PC-9 (cell line): ENCODE measurements around the gene FAM114A1. TPM values are rescaled to one million over a fixed set of nuclear protein-coding genes. Genes with fewer than 3 reads are reported as not detected.
A peak's percentile ranks its signal among the peaks of the same experiment; 100 is the strongest.

ENCODE experiments used
- BruUV-seq: library from RNA; stranded (reverse); fragments of 400-500 nt; replicated peaks from 2 replicates; lab custom pipeline; 2021; lab: Mats Ljungman, UMichigan
- CTCF ChIA-PET: fragments of 300-600 bp; sonication (Branson Sonifier 250); formaldehyde crosslinking; loops from one replicate; lab custom pipeline; 2022; ENCODE audit warnings: antibody characterized with exemption; lab: Charles Lee
- POLR2A ChIA-PET: fragments of 300-600 bp; sonication (Branson Sonifier 250); formaldehyde crosslinking; loops from one replicate; lab custom pipeline; 2022; ENCODE audit warnings: antibody characterized with exemption; ENCODE audit not compliant: unreplicated experiment; lab: Charles Lee
- DNase-seq, 2 experiments: peaks; one replicate each; pipeline versions ENCODE4 v3.0.0 to v3.0.0-alpha.2; 2015 to 2022; ENCODE audit warnings: mixed read lengths in 1 of 2
- H2AFZ ChIP-seq: fragments of 200-600 bp; sonication (generic); 2 replicates; pipeline ENCODE4 v1.8.1; 2017; ENCODE audit warnings: antibody characterized with exemption
- H3F3A ChIP-seq: fragments of 200-600 bp; sonication (generic); 2 replicates; pipeline ENCODE4 v1.8.1; 2017; ENCODE audit warnings: antibody characterized with exemption, mild to moderate bottlenecking, low read depth; ENCODE audit not compliant: insufficient read depth
- H3K27ac ChIP-seq: fragments of 200-600 bp; sonication (generic); 2 replicates; pipeline ENCODE4 v1.6.1; 2016; ENCODE audit warnings: mixed run types
- H3K27me3 ChIP-seq: fragments of 200-600 bp; sonication (generic); 2 replicates; pipeline ENCODE4 v1.6.1; 2016; ENCODE audit warnings: low read depth, mixed run types; ENCODE audit not compliant: insufficient read depth
- H3K36me3 ChIP-seq: fragments of 200-600 bp; sonication (generic); 2 replicates; pipeline ENCODE4 v1.6.1; 2016; ENCODE audit warnings: low read depth, mixed run types
- H3K4me1 ChIP-seq: fragments of 200-600 bp; sonication (generic); replicated peaks from 2 replicates; pipeline ENCODE4 v1.6.1; 2016; ENCODE audit warnings: mixed run types; ENCODE audit not compliant: insufficient read depth
- H3K4me2 ChIP-seq: fragments of 200-600 bp; sonication (generic); 2 replicates; pipeline ENCODE4 v1.6.1; 2017; ENCODE audit warnings: mixed run types
- H3K4me3 ChIP-seq: fragments of 200-600 bp; sonication (generic); 2 replicates; pipeline ENCODE4 v1.6.1; 2016; ENCODE audit warnings: mixed run types
- H3K79me2 ChIP-seq: fragments of 200-600 bp; sonication (generic); 2 replicates; pipeline ENCODE4 v1.6.1; 2017; ENCODE audit warnings: low read depth, mixed run types
- H3K9me2 ChIP-seq: fragments of 200-600 bp; sonication (generic); 2 replicates; pipeline ENCODE4 v1.8.1; 2017; ENCODE audit warnings: mild to moderate bottlenecking; ENCODE audit not compliant: insufficient read depth
- H3K9me3 ChIP-seq: fragments of 200-600 bp; sonication (generic); 2 replicates; pipeline ENCODE4 v1.8.1; 2016; ENCODE audit warnings: low read depth; ENCODE audit not compliant: insufficient read depth
- H4K20me1 ChIP-seq: fragments of 200-600 bp; sonication (generic); 2 replicates; pipeline ENCODE4 v1.8.1; 2017; ENCODE audit not compliant: insufficient read depth
- CTCF ChIP-seq: fragments of 200-600 bp; sonication (generic); conservative IDR thresholded peaks from 2 replicates; pipeline ENCODE4 v1.6.1; 2017; ENCODE audit warnings: mixed run types, antibody characterized with exemption, mild to moderate bottlenecking, moderate library complexity
- EZH2 ChIP-seq: fragments of 200-600 bp; sonication (generic); IDR thresholded peaks from 2 replicates; pipeline ENCODE4 v1.8.0; 2017; ENCODE audit warnings: antibody characterized with exemption, low read depth
- intact Hi-C: fragments of 100-400 bp; cut with micrococcal nuclease; formaldehyde crosslinking; loops from one replicate; pipeline ENCODE4 v1.10.0; 2022; ENCODE audit not compliant: unreplicated experiment
- total RNA-seq: library from RNA; stranded (reverse); gene quantifications from 2 replicates; pipeline ENCODE4 v1.2.3, GENCODE V29; 2021

FAM114A1 gene
- total RNA-seq, 1 experiment from 2014 or later, result 73.7 TPM

- TF ChIP-seq CTCF (no peak), EZH2 (no peak)
- Histone ChIP-seq H3K27ac (no peak overlapping the region), H4K20me1 (no peaks in the 10 kb centered on the region), H2AFZ (no peak overlapping the region), H3K9me2 (no peaks in the 10 kb centered on the region), H3K79me2 (0 out of 2 replicates have a peak, but pooled peaks cover 10% of the 10 kb centered on the region), H3K4me1 (peaks cover 19% of the 10 kb centered on the region), H3K36me3 (no peaks in the 10 kb centered on the region), H3K4me3 (no peak overlapping the region), H3K9me3 (no peaks in the 10 kb centered on the region), H3F3A (peaks cover 6% of the 10 kb centered on the region; the same call in 1 of the 2 replicates), H3K27me3 (no peaks in the 10 kb centered on the region), H3K4me2 (no peak overlapping the region)
- intact Hi-C loops, result loop anchor here (5.0 kb wide), 1 partner anchor 177 kb away; no protein-coding TSS in a partner anchor
- CTCF ChIA-PET, result interaction anchor here (0.6 kb wide), 1 partner anchor 710 kb away, joined by 3 read pairs; no protein-coding TSS in a partner anchor
- no TSS peak for BruUV-seq
- POLR2A ChIA-PET, result no interaction called here
- no peak for DNase-seq
Measured at GRCh38 chr4:38865445-38865844, 2.2 kb upstream of the FAM114A1 start.

- Histone ChIP-seq H3F3A (peaks cover 6% of the 10 kb centered on the region; the same call in 1 of the 2 replicates), H3K9me3 (no peaks in the 10 kb centered on the region), H4K20me1 (no peaks in the 10 kb centered on the region), H3K9me2 (no peaks in the 10 kb centered on the region), H3K79me2 (0 out of 2 replicates have a peak, but pooled peaks cover 10% of the 10 kb centered on the region), H3K4me1 (peaks cover 19% of the 10 kb centered on the region), H2AFZ (peak overlapping the region; percentile 83), H3K27me3 (no peaks in the 10 kb centered on the region), H3K4me2 (peak overlapping the region; percentile 73), H3K27ac (no peak overlapping the region), H3K36me3 (0 out of 2 replicates have a peak, but pooled peaks cover 5% of the 10 kb centered on the region), H3K4me3 (peak overlapping the region; percentile 55)
- intact Hi-C loops, result loop anchor here (5.0 kb wide), 1 partner anchor 175 kb away; no protein-coding TSS in a partner anchor
- no peak for DNase-seq
- TF ChIP-seq CTCF, result no peak
- TF ChIP-seq EZH2, result no peak
- BruUV-seq, result TSS peak; percentile 91
- ChIA-PET POLR2A (interaction anchor here (0.6 kb wide), 1 partner anchor 589 kb away, joined by 6 read pairs; no protein-coding TSS in a partner anchor), CTCF (no interaction called here)
Measured at GRCh38 chr4:38866973-38867477, 581 bp upstream of the FAM114A1 start.

- intact Hi-C loops, result loop anchor here (5.0 kb wide), 1 partner anchor 174 kb away; no protein-coding TSS in a partner anchor
- H3K9me3 ChIP-seq, result no peaks in the 10 kb centered on the region
- H3K4me1 ChIP-seq, result peaks cover 28% of the 10 kb centered on the region
- no peaks in the 10 kb centered on the region for H3K9me2 ChIP-seq
- H2AFZ ChIP-seq, result peak overlapping the region; percentile 90
- peak overlapping the region; percentile 81 for H3K4me2 ChIP-seq
- no peaks in the 10 kb centered on the region for H3K27me3 ChIP-seq
- POLR2A ChIA-PET, result interaction anchor here (0.5 to 0.6 kb wide), 2 partner anchors 21 to 540 kb away, joined by 4 to 6 read pairs; no protein-coding TSS in a partner anchor
- peaks cover 6% of the 10 kb centered on the region; the same call in 1 of the 2 replicates for H3F3A ChIP-seq
- peak in 1 of 2 experiments; percentile 29 for DNase-seq
- H4K20me1 ChIP-seq, result no peaks in the 10 kb centered on the region
- H3K36me3 ChIP-seq, result 0 out of 2 replicates have a peak, but pooled peaks cover 10% of the 10 kb centered on the region
- H3K79me2 ChIP-seq, result 0 out of 2 replicates have a peak, but pooled peaks cover 10% of the 10 kb centered on the region
- H3K27ac ChIP-seq, result peak overlapping the region; percentile 41; the same call in 1 of the 2 replicates
- CTCF ChIA-PET, result interaction anchor here (0.6 to 1.5 kb wide), 2 partner anchors 13 to 1126 kb away, joined by 3 read pairs; no protein-coding TSS in a partner anchor
- BruUV-seq, result TSS peak; percentile 41
- no peak for TF ChIP-seq EZH2
- TF ChIP-seq CTCF, result no peak
- peak overlapping the region; percentile 55 for H3K4me3 ChIP-seq
Measured at GRCh38 chr4:38868059-38868960, 704 bp downstream of the FAM114A1 start.
